Endodermal cell (in vitro differentiated cells): ENCODE results near the gene MYLIP. TPM values are rescaled to one million over a fixed set of nuclear protein-coding genes. Genes with fewer than 3 reads are reported as not detected.

Source experiments
- DNase-seq: peaks from one replicate; pipeline ENCODE4 v3.0.0-alpha.2; 2017
- H3K27ac ChIP-seq: 2 replicates; pipeline ENCODE4 v1.5.1; 2013; ENCODE audit warnings: mild to moderate bottlenecking, low read depth, low read length, moderate library complexity
- H3K27me3 ChIP-seq: 2 replicates; pipeline ENCODE4 v1.6.1; 2013; ENCODE audit warnings: mild to moderate bottlenecking, low read length, moderate library complexity; ENCODE audit not compliant: insufficient read depth, control insufficient read depth, poor library complexity, severe bottlenecking
- H3K36me3 ChIP-seq: 2 replicates; pipeline ENCODE4 v1.7.0; 2013; ENCODE audit warnings: mild to moderate bottlenecking, low read length, moderate library complexity; ENCODE audit not compliant: control insufficient read depth, insufficient read depth
- H3K4me1 ChIP-seq: one replicate; pipeline ENCODE4 v1.7.0; 2013; ENCODE audit warnings: low read length; ENCODE audit not compliant: control insufficient read depth, insufficient read depth
- H3K4me3 ChIP-seq: 2 replicates; pipeline ENCODE4 v1.5.1; 2013; ENCODE audit warnings: mild to moderate bottlenecking, low read length, moderate library complexity
- H3K9ac ChIP-seq: 2 replicates; pipeline ENCODE4 v1.6.1; 2013; ENCODE audit warnings: mild to moderate bottlenecking, low read length, moderate library complexity; ENCODE audit not compliant: poor library complexity, severe bottlenecking; ENCODE audit errors: extremely low read depth
- H3K9me3 ChIP-seq: 2 replicates; pipeline ENCODE4 v1.6.1; 2013; ENCODE audit warnings: mild to moderate bottlenecking, low read length, moderate library complexity; ENCODE audit not compliant: control insufficient read depth
- H3K27ac Mint-ChIP-seq: 2 replicates; pipeline ENCODE4 v1.8.0; 2020; ENCODE audit warnings: mixed read lengths
- H3K27me3 Mint-ChIP-seq: 2 replicates; pipeline ENCODE4 v1.8.0; 2021; ENCODE audit warnings: mild to moderate bottlenecking, mixed read lengths; ENCODE audit not compliant: insufficient read depth
- H3K36me3 Mint-ChIP-seq: 2 replicates; pipeline ENCODE4 v1.8.0; 2020; ENCODE audit warnings: low read depth, mixed read lengths
- H3K4me1 Mint-ChIP-seq: 2 replicates; pipeline ENCODE4 v1.8.0; 2020; ENCODE audit warnings: mixed read lengths
- H3K4me3 Mint-ChIP-seq: 2 replicates; pipeline ENCODE4 v1.8.0; 2020; ENCODE audit warnings: mild to moderate bottlenecking, moderate library complexity, mixed read lengths
- H3K9me3 Mint-ChIP-seq: 2 replicates; pipeline ENCODE4 v1.8.0; 2020; ENCODE audit warnings: mild to moderate bottlenecking, mixed read lengths
- WGBS, 2 experiments: methylation state at CpG; one replicate each; pipeline versions ENCODE4 v1.1.5 to v1.1.7; 2013; ENCODE audit warnings: missing lambda C conversion rate in 2 of 2, mixed read lengths in 1 of 2; ENCODE audit not compliant: insufficient coverage in 1 of 2, insufficient read length in 1 of 2; 5-methylcytosine and 5-hydroxymethylcytosine counted together
- total RNA-seq, 2 donors: library from RNA; stranded (reverse); fragmentation: NEBNext Ultra II Directional in 1 of 2; extraction: Animal tissue kit (Norgen Biotek cat#: 25700) in 1 of 2; gene quantifications; 2 replicates in 1 of 2; 3 replicates in 1 of 2; pipeline ENCODE4 v1.2.1, GENCODE V29; 2021
- TF ChIP-seq, protein P1 (sequence below): fragments of 200-600 bp; sonication (generic); conservative IDR thresholded peaks from 2 replicates; pipeline ENCODE4 v1.5.0; 2021; ENCODE audit warnings: antibody characterized with exemption, mild to moderate bottlenecking

The MYLIP gene
- total RNA-seq, 2 donors from 2014 or later, result 25.8 to 30.2 TPM

DNA sequence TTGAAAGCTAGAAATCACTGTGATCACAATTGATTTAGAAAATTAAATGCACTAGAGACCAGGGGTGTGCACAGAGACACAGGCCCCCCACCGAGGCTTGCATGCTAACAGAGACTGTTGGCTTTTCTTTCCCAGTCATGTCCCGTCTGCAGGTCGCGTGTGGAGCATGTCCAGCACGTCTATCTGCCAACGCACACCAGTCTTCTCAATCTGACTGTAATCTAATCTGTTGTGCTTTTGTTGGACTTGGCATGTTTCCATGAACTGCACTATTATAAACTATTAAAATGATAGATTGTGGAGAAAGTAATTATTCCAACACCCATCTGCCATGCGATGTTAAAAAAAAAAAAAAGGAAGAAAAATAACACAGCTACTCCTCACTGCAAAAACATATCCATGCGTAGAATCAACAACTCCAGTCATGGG lies 17.7 kb downstream of the MYLIP start:
- no peak overlapping the region for H3K27ac ChIP-seq
- Mint-ChIP-seq H3K27ac (no peak overlapping the region), H3K27me3 (no peaks in the 10 kb centered on the region), H3K9me3 (peaks cover 3% of the 10 kb centered on the region), H3K36me3 (peaks cover 84% of the 10 kb centered on the region), H3K4me3 (no peak overlapping the region), H3K4me1 (peaks cover 6% of the 10 kb centered on the region)
- peaks cover 59% of the 10 kb centered on the region for H3K36me3 ChIP-seq
- H3K4me1 ChIP-seq, result no peaks in the 10 kb centered on the region
- H3K27me3 ChIP-seq, result no peaks in the 10 kb centered on the region
- WGBS, 2 experiments, result 95 to 98% methylated on average over 5 to 8 of the region's 8 CpGs
- H3K4me3 ChIP-seq, result no peak overlapping the region
- TF ChIP-seq, protein P1, sequence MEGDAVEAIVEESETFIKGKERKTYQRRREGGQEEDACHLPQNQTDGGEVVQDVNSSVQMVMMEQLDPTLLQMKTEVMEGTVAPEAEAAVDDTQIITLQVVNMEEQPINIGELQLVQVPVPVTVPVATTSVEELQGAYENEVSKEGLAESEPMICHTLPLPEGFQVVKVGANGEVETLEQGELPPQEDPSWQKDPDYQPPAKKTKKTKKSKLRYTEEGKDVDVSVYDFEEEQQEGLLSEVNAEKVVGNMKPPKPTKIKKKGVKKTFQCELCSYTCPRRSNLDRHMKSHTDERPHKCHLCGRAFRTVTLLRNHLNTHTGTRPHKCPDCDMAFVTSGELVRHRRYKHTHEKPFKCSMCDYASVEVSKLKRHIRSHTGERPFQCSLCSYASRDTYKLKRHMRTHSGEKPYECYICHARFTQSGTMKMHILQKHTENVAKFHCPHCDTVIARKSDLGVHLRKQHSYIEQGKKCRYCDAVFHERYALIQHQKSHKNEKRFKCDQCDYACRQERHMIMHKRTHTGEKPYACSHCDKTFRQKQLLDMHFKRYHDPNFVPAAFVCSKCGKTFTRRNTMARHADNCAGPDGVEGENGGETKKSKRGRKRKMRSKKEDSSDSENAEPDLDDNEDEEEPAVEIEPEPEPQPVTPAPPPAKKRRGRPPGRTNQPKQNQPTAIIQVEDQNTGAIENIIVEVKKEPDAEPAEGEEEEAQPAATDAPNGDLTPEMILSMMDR, result no peak
- DNase-seq, result no peak
- H3K9me3 ChIP-seq, result no peaks in the 10 kb centered on the region
- H3K9ac ChIP-seq, result no peak overlapping the region

DNA sequence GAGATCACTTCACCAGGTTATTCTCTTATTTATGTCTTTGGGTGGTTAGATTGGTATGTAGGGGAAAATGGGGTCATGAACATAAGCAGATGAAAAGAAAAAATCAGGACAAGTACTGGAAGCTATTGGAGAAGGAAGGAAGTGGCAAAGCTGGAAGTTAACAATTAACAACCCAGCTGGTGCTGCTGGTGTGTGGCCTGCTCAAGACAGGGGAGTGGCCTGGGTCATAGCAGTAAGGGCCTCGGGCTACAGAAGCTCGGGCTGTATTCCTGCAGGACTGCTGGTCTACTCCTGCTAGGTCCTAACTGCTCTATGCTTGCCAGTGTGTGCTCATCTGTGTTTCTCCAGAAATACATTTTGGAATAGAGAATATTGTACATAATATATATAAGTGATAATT lies 19.6 kb downstream of the MYLIP start:
- WGBS, 2 experiments, result 65% methylated on average over 2 of the region's 2 CpGs; no CpG with 5 or more reads in 1 of the 2 experiments
- Mint-ChIP-seq H3K27ac (no peak overlapping the region), H3K4me1 (peaks cover 6% of the 10 kb centered on the region), H3K27me3 (no peaks in the 10 kb centered on the region), H3K9me3 (no peaks in the 10 kb centered on the region), H3K36me3 (peaks cover 70% of the 10 kb centered on the region), H3K4me3 (no peak overlapping the region)
- H3K36me3 ChIP-seq, result peaks cover 39% of the 10 kb centered on the region
- no peaks in the 10 kb centered on the region for H3K9me3 ChIP-seq
- no peak overlapping the region for H3K4me3 ChIP-seq
- H3K9ac ChIP-seq, result no peak overlapping the region
- TF ChIP-seq, protein P1, result no peak
- H3K4me1 ChIP-seq, result no peaks in the 10 kb centered on the region
- H3K27me3 ChIP-seq, result no peaks in the 10 kb centered on the region
- H3K27ac ChIP-seq, result no peak overlapping the region
- DNase-seq, result peak; percentile 71

DNA sequence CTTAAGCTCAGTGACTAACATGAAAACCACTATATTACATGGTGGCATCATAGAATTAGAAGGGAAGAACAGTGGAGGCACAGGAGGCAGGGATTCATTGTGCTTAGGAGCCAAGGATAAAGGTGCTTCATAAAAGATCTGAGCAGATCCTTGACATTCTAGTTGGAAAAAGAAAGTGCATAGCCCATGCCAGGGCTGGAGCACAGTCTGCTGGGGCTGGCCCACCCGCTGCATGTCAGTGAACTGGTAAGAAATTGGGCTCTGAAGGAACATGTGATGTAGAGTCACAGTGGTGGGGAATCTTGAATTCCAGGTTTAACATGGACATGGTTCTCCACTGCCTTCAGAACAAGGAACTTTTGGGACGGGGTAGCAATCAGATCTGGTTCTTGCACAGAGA lies 20.4 kb downstream of the MYLIP start:
- no peak overlapping the region for H3K4me3 ChIP-seq
- Mint-ChIP-seq H3K4me1 (peaks cover 6% of the 10 kb centered on the region), H3K27ac (no peak overlapping the region), H3K36me3 (peaks cover 63% of the 10 kb centered on the region), H3K4me3 (no peak overlapping the region), H3K9me3 (no peaks in the 10 kb centered on the region), H3K27me3 (no peaks in the 10 kb centered on the region)
- H3K36me3 ChIP-seq, result peaks cover 31% of the 10 kb centered on the region
- no peak overlapping the region for H3K9ac ChIP-seq
- TF ChIP-seq, protein P1, result no peak
- DNase-seq, result no peak
- 94 to 100% methylated on average over 1 to 2 of the region's 2 CpGs for WGBS, 2 experiments
- no peaks in the 10 kb centered on the region for H3K4me1 ChIP-seq
- no peaks in the 10 kb centered on the region for H3K9me3 ChIP-seq
- no peak overlapping the region for H3K27ac ChIP-seq
- no peaks in the 10 kb centered on the region for H3K27me3 ChIP-seq
